Activated CD4-positive, CD25-positive, alpha-beta regulatory T cell (primary cell): Measurements from ENCODE around the gene RHOC.
"Not testable (repeated sequence)": the region's sequence is repeated elsewhere in the genome, so short reads cannot be mapped to it uniquely, and the experiment has no call there.

Source experiments
- DNase-seq, 4 experiments: peaks; one replicate each; lab custom pipeline; 2025; lab: John Stamatoyannopoulos, UW

The RHOC gene

GRCh38 chr1:112706505-112707220 lies at the start of gene RHOC:
Gene RHOC (minus strand): TSS chr1:112707127. CDS start chr1:112703799, 3,328 bp downstream.
- no peak for DNase-seq

GRCh38 chr1:112754116-112754628 lies 47.2 kb upstream of the RHOC start:
- no peak for DNase-seq

GRCh38 chr1:112748396-112748795 lies 41.5 kb upstream of the RHOC start:
- DNase-seq, result no peak

- no peak for DNase-seq
These were observed 37.2 kb upstream of the RHOC start for GRCh38 chr1:112744009-112744578.

GRCh38 chr1:112743174-112744008 lies 36.5 kb upstream of the RHOC start:
- DNase-seq, result no peak

- no peak for DNase-seq
These were observed 30.6 kb upstream of the RHOC start for GRCh38 chr1:112737573-112737972.

GRCh38 chr1:112735752-112736151 lies 28.8 kb upstream of the RHOC start:
- DNase-seq, result no peak

GRCh38 chr1:112731451-112731850 lies 24.5 kb upstream of the RHOC start:
- no peak for DNase-seq

GRCh38 chr1:112729909-112730308 lies 23.0 kb upstream of the RHOC start:
- no peak for DNase-seq

GRCh38 chr1:112729011-112729410 lies 22.1 kb upstream of the RHOC start:
- DNase-seq, result not testable (repeated sequence)

- DNase-seq, result not testable (repeated sequence)
These were observed 21.5 kb upstream of the RHOC start for GRCh38 chr1:112728306-112728971.

- DNase-seq, result no peak
These were observed 20.8 kb upstream of the RHOC start for GRCh38 chr1:112727716-112728115.

GRCh38 chr1:112724240-112724639 lies 17.3 kb upstream of the RHOC start:
- not testable (repeated sequence) for DNase-seq

- DNase-seq, result no peak
These were observed 16.5 kb upstream of the RHOC start for GRCh38 chr1:112723511-112723839.

- no peak for DNase-seq
These were observed 15.9 kb upstream of the RHOC start for GRCh38 chr1:112722601-112723510.

GRCh38 chr1:112721966-112722524 lies 15.1 kb upstream of the RHOC start:
- DNase-seq, result no peak

- not testable (repeated sequence) for DNase-seq
These were observed 14.4 kb upstream of the RHOC start for GRCh38 chr1:112721294-112721693.

GRCh38 chr1:112720800-112721199 lies 13.9 kb upstream of the RHOC start:
- DNase-seq, result no peak

- DNase-seq, result no peak
These were observed 12.8 kb upstream of the RHOC start for GRCh38 chr1:112719706-112720105.

- DNase-seq, result peak; percentile 56 to 72 (median 62)
These were observed 11.9 kb upstream of the RHOC start for GRCh38 chr1:112718691-112719418.
